IMR-90 (cell line): ENCODE results near the gene COL18A1. TPM values are rescaled to one million over a fixed set of nuclear protein-coding genes. Genes with fewer than 3 reads are reported as not detected.

Experiments
- ATAC-seq: fragments of 200-7000 bp; cut with Tn5 transposase; 2 replicates; pipeline ENCODE4 v1.9.1; 2020; ENCODE audit warnings: low read depth, mild to moderate bottlenecking, moderate library complexity
- BruUV-seq: library from RNA; stranded (reverse); fragments of 400-500 nt; replicated peaks from 2 replicates; lab custom pipeline; 2021; lab: Mats Ljungman, UMichigan
- CTCF ChIA-PET: fragments of 300-600 bp; formaldehyde crosslinking; extraction: SDS; loops from one replicate; lab custom pipeline; 2021; ENCODE audit warnings: antibody characterized with exemption; lab: Yijun Ruan, JAX
- POLR2A ChIA-PET: fragments of 300-600 bp; sonication (Branson Sonifier 250); formaldehyde crosslinking; loops from one replicate; lab custom pipeline; 2022; ENCODE audit warnings: antibody characterized with exemption; ENCODE audit not compliant: unreplicated experiment; lab: Charles Lee
- DNase-seq: peaks from one replicate; pipeline ENCODE4 v3.0.0; 2013
- H2AFZ ChIP-seq: replicated peaks from 2 replicates; pipeline ENCODE3; 2013; ENCODE audit warnings: low read length, mild to moderate bottlenecking; ENCODE audit not compliant: poor library complexity
- H2AK5ac ChIP-seq: 2 replicates; pipeline ENCODE4 v1.6.1; 2013; ENCODE audit warnings: low read depth, low read length, inconsistent platforms
- H2AK9ac ChIP-seq: replicated peaks from 2 replicates; pipeline ENCODE3; 2013; ENCODE audit warnings: mild to moderate bottlenecking, low read depth, low read length, moderate library complexity; ENCODE audit not compliant: poor library complexity
- H2BK120ac ChIP-seq: 2 replicates; pipeline ENCODE4 v1.6.1; 2013; ENCODE audit warnings: low read depth, low read length, inconsistent platforms
- H2BK15ac ChIP-seq: 3 replicates; pipeline ENCODE4 v1.6.1; 2013; ENCODE audit warnings: low read depth, low read length, inconsistent platforms
- H2BK20ac ChIP-seq: 2 replicates; pipeline ENCODE4 v1.6.1; 2013; ENCODE audit warnings: low read depth, mild to moderate bottlenecking, inconsistent platforms, low read length, moderate library complexity
- H2BK5ac ChIP-seq: 2 replicates; pipeline ENCODE4 v1.6.1; 2013; ENCODE audit warnings: mild to moderate bottlenecking, low read depth, low read length, inconsistent platforms; ENCODE audit not compliant: poor library complexity, severe bottlenecking
- H3K14ac ChIP-seq: replicated peaks from 2 replicates; pipeline ENCODE4 v1.6.1; 2013; ENCODE audit warnings: low read depth, low read length, inconsistent platforms
- H3K18ac ChIP-seq: 2 replicates; pipeline ENCODE4 v1.6.1; 2013; ENCODE audit warnings: low read depth, low read length, control low read depth
- H3K23ac ChIP-seq: 2 replicates; pipeline ENCODE4 v1.6.1; 2013; ENCODE audit warnings: low read depth, low read length, inconsistent platforms
- H3K27ac ChIP-seq: 2 replicates; pipeline ENCODE4 v1.5.1; 2013; ENCODE audit warnings: mild to moderate bottlenecking, control low read depth, low read length; ENCODE audit not compliant: insufficient read depth
- H3K27me3 ChIP-seq: 2 replicates; pipeline ENCODE4 v1.6.1; 2013; ENCODE audit warnings: low read length; ENCODE audit not compliant: control insufficient read depth, insufficient read depth
- H3K36me3 ChIP-seq: 2 replicates; pipeline ENCODE4 v1.6.1; 2013; ENCODE audit warnings: low read length, mixed read lengths; ENCODE audit not compliant: control insufficient read depth, insufficient read depth
- H3K4ac ChIP-seq: 2 replicates; pipeline ENCODE4 v1.6.1; 2013; ENCODE audit warnings: low read depth, low read length, inconsistent platforms
- H3K4me1 ChIP-seq: 2 replicates; pipeline ENCODE4 v1.6.1; 2013; ENCODE audit warnings: low read length, mixed read lengths; ENCODE audit not compliant: control insufficient read depth, insufficient read depth
- H3K4me2 ChIP-seq: 2 replicates; pipeline ENCODE4 v1.6.1; 2013; ENCODE audit warnings: low read depth, mild to moderate bottlenecking, control low read depth, low read length, moderate library complexity
- H3K4me3 ChIP-seq: 2 replicates; pipeline ENCODE4 v1.5.1; 2013; ENCODE audit warnings: low read depth, mild to moderate bottlenecking, control low read depth, low read length, moderate library complexity; ENCODE audit not compliant: insufficient read depth
- H3K56ac ChIP-seq: 2 replicates; pipeline ENCODE4 v1.6.1; 2013; ENCODE audit warnings: low read length, inconsistent platforms; ENCODE audit not compliant: insufficient read depth; ENCODE audit errors: extremely low read depth
- H3K79me1 ChIP-seq, 2 experiments: 2 replicates each; pipeline ENCODE4 v1.6.1; 2013; ENCODE audit warnings: low read length in 2 of 2, inconsistent platforms in 1 of 2, low read depth in 1 of 2
- H3K9ac ChIP-seq: 2 replicates; pipeline ENCODE4 v1.6.1; 2013; ENCODE audit warnings: low read depth, low read length, control low read depth
- H3K9me1 ChIP-seq: 2 replicates; pipeline ENCODE4 v1.6.1; 2013; ENCODE audit warnings: low read length, inconsistent platforms; ENCODE audit not compliant: insufficient read depth
- H3K9me3 ChIP-seq: 2 replicates; pipeline ENCODE4 v1.6.1; 2013; ENCODE audit warnings: low read length; ENCODE audit not compliant: control insufficient read depth, insufficient read depth
- H4K20me1 ChIP-seq: 2 replicates; pipeline ENCODE4 v1.6.1; 2013; ENCODE audit warnings: low read length, inconsistent platforms; ENCODE audit not compliant: insufficient read depth
- H4K5ac ChIP-seq: 2 replicates; pipeline ENCODE4 v1.6.1; 2013; ENCODE audit warnings: mild to moderate bottlenecking, low read depth, low read length, control low read depth
- H4K8ac ChIP-seq, 2 experiments: 2 replicates each; pipeline ENCODE4 v1.6.1; 2013; ENCODE audit warnings: low read depth in 2 of 2, low read length in 2 of 2, control low read depth in 1 of 2, inconsistent platforms in 1 of 2
- H4K91ac ChIP-seq: 2 replicates; pipeline ENCODE4 v1.6.1; 2013; ENCODE audit warnings: low read depth, low read length, inconsistent platforms; ENCODE audit not compliant: insufficient read depth
- BHLHE40 ChIP-seq: fragments of 150-350 bp; IDR thresholded peaks from 2 replicates; pipeline ENCODE4 v1.6.1; 2016; ENCODE audit warnings: mild to moderate bottlenecking, low read depth, low read length
- CEBPB ChIP-seq: IDR thresholded peaks from 2 replicates; pipeline ENCODE4 v1.6.1; 2012; ENCODE audit warnings: low read depth, low read length, improper control_type of control experiment
- CHD1 ChIP-seq: IDR thresholded peaks from 2 replicates; pipeline ENCODE4 v1.6.1; 2012; ENCODE audit warnings: low read depth, low read length, improper control_type of control experiment
- FOS ChIP-seq: fragments of 150-350 bp; IDR thresholded peaks from 2 replicates; pipeline ENCODE4 v1.6.1; 2016; ENCODE audit warnings: low read depth, low read length
- MAFK ChIP-seq: IDR thresholded peaks from 2 replicates; pipeline ENCODE4 v1.6.1; 2012; ENCODE audit warnings: low read depth, low read length, improper control_type of control experiment
- MAZ ChIP-seq: IDR thresholded peaks from 2 replicates; pipeline ENCODE4 v1.6.1; 2012; ENCODE audit warnings: low read depth, mild to moderate bottlenecking, low read length, improper control_type of control experiment, moderate library complexity, borderline replicate concordance
- MXI1 ChIP-seq: IDR thresholded peaks from 2 replicates; pipeline ENCODE4 v1.6.1; 2012; ENCODE audit warnings: low read depth, mild to moderate bottlenecking, low read length, moderate library complexity, borderline replicate concordance
- NFE2L2 ChIP-seq: fragments of 150-350 bp; IDR thresholded peaks from 2 replicates; pipeline ENCODE4 v1.6.1; 2016; ENCODE audit warnings: low read depth, mild to moderate bottlenecking, low read length
- POLR2A ChIP-seq: IDR thresholded peaks from 2 replicates; pipeline ENCODE4 v1.6.1; 2012; ENCODE audit warnings: mild to moderate bottlenecking, low read depth, low read length
- RAD21 ChIP-seq: IDR thresholded peaks from 2 replicates; pipeline ENCODE4 v1.6.1; 2012; ENCODE audit warnings: low read length, improper control_type of control experiment
- RCOR1 ChIP-seq: IDR thresholded peaks from 2 replicates; pipeline ENCODE4 v1.6.1; 2012; ENCODE audit warnings: mild to moderate bottlenecking, low read length, improper control_type of control experiment; ENCODE audit not compliant: insufficient replicate concordance
- RFX5 ChIP-seq: IDR thresholded peaks from 2 replicates; pipeline ENCODE4 v1.8.0; 2012; ENCODE audit warnings: low read depth, mild to moderate bottlenecking, low read length, moderate library complexity
- SMC3 ChIP-seq: fragments of 150-350 bp; IDR thresholded peaks from 2 replicates; pipeline ENCODE4 v1.6.1; 2016; ENCODE audit warnings: low read depth, mild to moderate bottlenecking, antibody characterized with exemption, low read length, moderate library complexity
- USF2 ChIP-seq: fragments of 150-350 bp; IDR thresholded peaks from 2 replicates; pipeline ENCODE4 v1.6.1; 2017; ENCODE audit warnings: mild to moderate bottlenecking, antibody characterized with exemption, low read length, low read depth
- WGBS, 2 experiments: methylation state at CpG; one replicate each; pipeline versions ENCODE4 v1.1.5 to v1.1.7; 2013; ENCODE audit warnings: missing lambda C conversion rate in 2 of 2; ENCODE audit not compliant: insufficient read length in 1 of 2; ENCODE audit errors: extremely low coverage in 2 of 2; 5-methylcytosine and 5-hydroxymethylcytosine counted together
- dilution Hi-C: fragments of 300-500 bp; cut with HindIII; formaldehyde crosslinking; loops from one replicate; pipeline ENCODE4 v1.14.3; 2018; ENCODE audit warnings: low sequenced_read_pairs; ENCODE audit not compliant: unreplicated experiment
- in situ Hi-C: fragments of 300-500 bp; cut with MboI; formaldehyde crosslinking; loops from 3 replicates; pipeline ENCODE4 v1.14.3; 2019; ENCODE audit warnings: low sequenced_read_pairs, inconsistent platforms, mixed read lengths
- intact Hi-C: fragments of 100-400 bp; cut with micrococcal nuclease; formaldehyde crosslinking; loops from 2 replicates; pipeline ENCODE4 v1.10.0; 2022
- polyA plus RNA-seq, 3 experiments: library from polyadenylated mRNA; depleted of rRNA; stranded (reverse); fragments of >200 nt; gene quantifications; 2 replicates each; pipeline ENCODE4 v1.2.3, GENCODE V29; 2012; ENCODE audit warnings: low replicate concordance in 1 of 3
- total RNA-seq: library from RNA; depleted of rRNA; stranded (reverse); fragments of >200 nt; gene quantifications from 2 replicates; pipeline ENCODE4 v1.2.3, GENCODE V29; 2012
- TF ChIP-seq, protein P1 (sequence below): conservative IDR thresholded peaks from 2 replicates; pipeline ENCODE4 v1.5.1; 2012; ENCODE audit warnings: mild to moderate bottlenecking, low read depth, low read length, improper control_type of control experiment
- TF ChIP-seq, protein P2 (sequence below): fragments of 150-350 bp; IDR thresholded peaks from 2 replicates; pipeline ENCODE4 v1.6.1; 2016; ENCODE audit warnings: low read depth, mild to moderate bottlenecking, low read length, moderate library complexity, borderline replicate concordance

Gene COL18A1
- total and polyA plus RNA-seq, 2 of the 4 experiments (the other 2 are of a cell fraction) = 4.3 to 46.7 TPM

DNA sequence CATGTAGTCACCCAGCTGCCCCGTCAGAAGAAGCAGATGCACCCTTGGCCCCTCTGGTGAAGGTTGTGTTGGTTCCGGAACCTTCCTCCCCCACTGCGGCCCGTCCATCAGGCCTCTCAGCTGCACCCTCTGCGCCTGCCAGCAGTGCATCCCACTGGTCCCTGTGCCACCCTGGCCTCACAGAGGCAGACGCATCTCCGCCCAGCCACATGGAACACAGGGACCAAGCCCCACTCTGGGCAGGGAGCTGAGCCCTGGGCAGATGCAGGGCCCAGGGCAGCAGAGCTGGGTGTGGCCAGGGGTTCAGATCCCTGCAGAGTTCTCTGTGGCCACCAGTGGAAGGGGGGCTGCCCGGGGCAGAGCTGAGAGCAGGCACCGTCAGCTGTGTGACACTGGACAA is 86.7 kb downstream of the COL18A1 start:
- Histone ChIP-seq H4K8ac (no peak overlapping the region), H2AFZ (no peak overlapping the region), H2BK5ac (no peak overlapping the region), H3K23ac (no peak overlapping the region), H3K4me3 (no peak overlapping the region), H2BK15ac (no peak overlapping the region), H3K27ac (no peak overlapping the region), H3K79me1 (no peaks in the 10 kb centered on the region), H2BK20ac (no peak overlapping the region), H3K4me1 (no peaks in the 10 kb centered on the region), H3K36me3 (peaks cover 66% of the 10 kb centered on the region), H3K56ac (no peak overlapping the region), H3K9me1 (peaks cover 6% of the 10 kb centered on the region), H3K18ac (no peak overlapping the region), H3K9ac (no peak overlapping the region), H2AK5ac (no peak overlapping the region), H3K4ac (no peak overlapping the region), H3K4me2 (no peak overlapping the region), H3K9me3 (no peaks in the 10 kb centered on the region), H3K27me3 (no peaks in the 10 kb centered on the region), H2BK120ac (no peak overlapping the region), H3K14ac (no peak overlapping the region), H4K91ac (no peak overlapping the region), H4K20me1 (no peaks in the 10 kb centered on the region; the same call in 1 of the 2 replicates), H2AK9ac (no peak overlapping the region), H4K5ac (no peak overlapping the region)
- intact Hi-C loops (no loop called here), in situ Hi-C loops (no loop called here), dilution Hi-C loops (no loop called here)
- no peak for ATAC-seq
- BruUV-seq = no TSS peak
- WGBS, 2 experiments = 97% methylated on average over 5 of the region's 9 CpGs; no CpG with 5 or more reads in 1 of the 2 experiments
- ChIA-PET POLR2A (no interaction called here), CTCF (no interaction called here)
- no peak for DNase-seq
- TF ChIP-seq SMC3 (no peak), MAFK (no peak), MXI1 (no peak), FOS (no peak), MAZ (no peak), POLR2A (no peak), CEBPB (no peak), RAD21 (no peak), CHD1 (no peak), RCOR1 (no peak), NFE2L2 (no peak), RFX5 (no peak), USF2 (no peak), BHLHE40 (no peak)
- TF ChIP-seq, protein P1, sequence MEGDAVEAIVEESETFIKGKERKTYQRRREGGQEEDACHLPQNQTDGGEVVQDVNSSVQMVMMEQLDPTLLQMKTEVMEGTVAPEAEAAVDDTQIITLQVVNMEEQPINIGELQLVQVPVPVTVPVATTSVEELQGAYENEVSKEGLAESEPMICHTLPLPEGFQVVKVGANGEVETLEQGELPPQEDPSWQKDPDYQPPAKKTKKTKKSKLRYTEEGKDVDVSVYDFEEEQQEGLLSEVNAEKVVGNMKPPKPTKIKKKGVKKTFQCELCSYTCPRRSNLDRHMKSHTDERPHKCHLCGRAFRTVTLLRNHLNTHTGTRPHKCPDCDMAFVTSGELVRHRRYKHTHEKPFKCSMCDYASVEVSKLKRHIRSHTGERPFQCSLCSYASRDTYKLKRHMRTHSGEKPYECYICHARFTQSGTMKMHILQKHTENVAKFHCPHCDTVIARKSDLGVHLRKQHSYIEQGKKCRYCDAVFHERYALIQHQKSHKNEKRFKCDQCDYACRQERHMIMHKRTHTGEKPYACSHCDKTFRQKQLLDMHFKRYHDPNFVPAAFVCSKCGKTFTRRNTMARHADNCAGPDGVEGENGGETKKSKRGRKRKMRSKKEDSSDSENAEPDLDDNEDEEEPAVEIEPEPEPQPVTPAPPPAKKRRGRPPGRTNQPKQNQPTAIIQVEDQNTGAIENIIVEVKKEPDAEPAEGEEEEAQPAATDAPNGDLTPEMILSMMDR = no peak
- TF ChIP-seq, protein P2, sequence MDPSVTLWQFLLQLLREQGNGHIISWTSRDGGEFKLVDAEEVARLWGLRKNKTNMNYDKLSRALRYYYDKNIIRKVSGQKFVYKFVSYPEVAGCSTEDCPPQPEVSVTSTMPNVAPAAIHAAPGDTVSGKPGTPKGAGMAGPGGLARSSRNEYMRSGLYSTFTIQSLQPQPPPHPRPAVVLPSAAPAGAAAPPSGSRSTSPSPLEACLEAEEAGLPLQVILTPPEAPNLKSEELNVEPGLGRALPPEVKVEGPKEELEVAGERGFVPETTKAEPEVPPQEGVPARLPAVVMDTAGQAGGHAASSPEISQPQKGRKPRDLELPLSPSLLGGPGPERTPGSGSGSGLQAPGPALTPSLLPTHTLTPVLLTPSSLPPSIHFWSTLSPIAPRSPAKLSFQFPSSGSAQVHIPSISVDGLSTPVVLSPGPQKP = no peak
